Dermis microvascular lymphatic vessel endothelial cell (primary cell): Measurements from ENCODE around the gene TPST1. TPM values are rescaled to one million over a fixed set of nuclear protein-coding genes. Genes with fewer than 3 reads are reported as not detected.
A peak's percentile ranks its signal among the peaks of the same experiment; 100 is the strongest.
"Not testable (repeated sequence)": the region's sequence is repeated elsewhere in the genome, so short reads cannot be mapped to it uniquely, and the experiment has no call there.

Source experiments
- DNase-seq, 2 donors: peaks; one replicate each; pipeline versions ENCODE4 v3.0.0 to v3.0.0-alpha.2; 2010; ENCODE audit warnings: low read depth in 2 of 2
- total RNA-seq: library from RNA; depleted of rRNA; stranded (reverse); fragments of >200 nt; gene quantifications from 2 replicates; pipeline ENCODE4 v1.2.1, GENCODE V29; 2014

The TPST1 gene
- total RNA-seq, 1 donor from 2014 or later: 21.8 TPM

DNA sequence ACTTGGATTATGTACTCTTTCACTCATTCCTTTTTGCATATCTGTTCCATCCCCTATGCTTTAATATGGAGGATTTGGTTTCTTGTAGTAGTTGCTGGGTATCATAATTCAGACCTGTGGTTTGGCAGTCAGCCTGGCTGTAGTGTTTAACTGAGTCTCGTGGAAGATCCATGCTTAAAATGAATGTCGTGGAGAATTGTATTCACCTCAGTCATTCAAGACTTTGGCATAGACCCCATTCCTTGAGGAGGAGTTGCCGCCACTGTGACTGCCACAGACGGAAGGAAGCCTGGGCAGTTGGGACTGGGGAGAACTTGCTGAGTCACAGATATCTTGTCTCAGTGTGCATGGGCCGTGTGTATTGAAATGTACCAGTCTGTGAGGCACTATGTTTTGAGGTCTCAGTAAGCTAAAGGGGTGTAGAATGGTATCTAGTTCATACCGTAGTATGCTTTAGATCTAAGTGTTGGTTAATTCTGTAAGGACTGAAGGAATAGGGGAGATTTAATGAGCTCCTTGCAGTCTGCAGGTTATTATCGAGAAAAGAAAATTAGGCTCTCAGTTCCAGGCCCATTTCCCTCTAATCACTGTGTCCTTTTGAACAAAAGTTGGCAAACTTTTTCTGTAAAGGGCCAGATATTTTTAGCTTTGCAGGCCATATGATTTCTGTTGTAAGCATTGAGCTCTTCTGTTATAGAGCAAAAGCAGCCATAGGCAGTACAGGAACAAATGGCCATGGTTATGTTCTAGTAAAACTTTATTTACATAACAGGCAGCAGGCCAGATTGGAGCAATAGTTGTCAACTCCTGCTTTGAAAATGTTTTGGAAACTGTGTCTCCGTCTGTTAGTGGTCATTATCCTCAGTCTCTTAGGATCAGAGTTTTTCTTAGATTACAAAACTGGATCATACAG, 76.8 kb downstream of the TPST1 start:
- peak in 1 of 2 donors; percentile 61 for DNase-seq

GRCh38 chr7:66282591-66282935, 77.4 kb downstream of the TPST1 start:
- DNase-seq: no peak

DNA sequence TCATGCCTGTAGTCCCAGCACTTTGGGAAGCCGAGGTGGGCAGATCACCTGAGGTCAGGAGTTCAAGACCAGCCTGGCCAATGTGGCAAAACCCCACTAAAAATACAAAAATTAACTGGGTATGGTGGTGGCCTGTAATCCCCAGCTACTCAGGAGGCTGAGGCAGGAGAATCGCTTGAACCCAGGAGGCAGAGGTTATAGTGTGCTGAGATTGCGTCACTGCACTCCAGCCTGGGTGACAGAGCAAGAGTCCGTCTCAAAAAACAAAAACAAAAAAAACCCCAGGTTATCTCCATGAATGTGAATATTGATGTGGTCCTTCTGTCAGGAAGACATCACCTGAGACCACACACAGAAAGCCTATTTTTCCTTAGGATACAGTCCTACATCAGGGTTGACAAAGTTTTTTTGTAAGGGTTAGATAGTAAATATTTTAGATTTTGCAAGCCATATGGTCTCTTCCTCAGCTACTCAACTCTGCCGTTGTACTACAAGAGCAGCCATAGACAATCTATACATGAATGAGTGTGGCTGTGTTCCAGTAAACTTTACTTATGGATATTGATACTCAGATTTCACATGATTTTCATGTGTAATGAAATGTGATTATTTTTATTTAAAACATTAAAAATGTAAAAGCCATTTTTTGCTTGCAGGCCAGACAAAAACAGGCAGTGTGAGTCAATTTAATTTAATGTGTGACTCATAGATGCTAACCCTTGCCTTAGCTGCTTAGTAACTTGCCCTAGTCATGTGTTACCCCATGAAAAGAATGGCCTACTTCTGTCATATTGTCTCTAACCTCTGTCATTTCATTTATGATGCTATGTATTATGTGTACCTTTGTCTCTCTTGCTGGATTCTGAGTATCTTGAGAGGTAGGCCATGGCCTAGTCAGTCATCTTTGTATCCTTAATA, 78.1 kb downstream of the TPST1 start:
- peak; percentile 39 to 87 for DNase-seq

DNA sequence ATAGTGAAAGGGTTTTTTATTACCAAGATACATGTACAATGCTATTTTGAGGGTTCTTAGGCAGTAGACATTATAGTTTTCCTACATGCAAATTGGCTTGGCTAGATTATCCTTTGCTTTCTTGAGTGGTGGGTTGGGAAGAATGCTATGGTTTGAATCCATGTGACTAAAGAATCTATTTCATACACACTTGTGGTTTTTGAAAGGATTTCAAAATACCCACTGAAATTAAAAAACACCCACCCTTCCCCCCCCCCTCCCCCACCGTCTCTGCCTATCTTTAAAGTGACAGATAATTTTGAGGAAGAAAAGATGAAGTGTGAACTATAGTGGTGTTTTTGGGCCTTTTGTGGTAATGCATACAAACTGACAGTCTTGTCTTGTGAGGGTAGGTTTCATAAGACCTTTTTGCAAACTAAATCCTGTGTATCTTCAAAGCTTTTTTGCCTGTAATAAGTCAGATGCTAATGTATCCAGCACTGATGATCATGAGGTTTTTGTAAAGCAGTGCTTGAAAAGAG, 90.9 kb downstream of the TPST1 start:
- DNase-seq: no peak

DNA sequence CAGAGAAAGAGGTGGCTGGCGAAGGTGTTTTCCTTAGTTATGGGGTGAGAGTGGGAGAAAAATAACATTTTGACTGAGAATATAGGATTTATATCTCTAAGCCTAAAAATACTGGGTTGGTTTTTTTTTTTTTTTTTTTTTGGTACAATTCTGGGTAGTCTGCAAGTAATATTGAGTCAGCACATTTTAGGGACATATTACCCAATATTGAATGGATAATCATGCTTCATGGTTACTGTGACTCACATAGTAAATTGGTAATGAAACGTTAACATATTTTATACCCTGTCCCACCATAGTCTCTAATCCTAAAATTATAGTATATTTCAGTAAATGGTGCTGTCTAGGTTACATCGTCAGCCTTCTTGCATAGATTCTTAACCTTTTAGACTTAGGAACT, 91.4 kb downstream of the TPST1 start:
- DNase-seq: no peak

GRCh38 chr7:66297579-66297978, 92.4 kb downstream of the TPST1 start:
- no peak for DNase-seq

GRCh38 chr7:66301249-66301648, 96.1 kb downstream of the TPST1 start:
- no peak for DNase-seq

DNA sequence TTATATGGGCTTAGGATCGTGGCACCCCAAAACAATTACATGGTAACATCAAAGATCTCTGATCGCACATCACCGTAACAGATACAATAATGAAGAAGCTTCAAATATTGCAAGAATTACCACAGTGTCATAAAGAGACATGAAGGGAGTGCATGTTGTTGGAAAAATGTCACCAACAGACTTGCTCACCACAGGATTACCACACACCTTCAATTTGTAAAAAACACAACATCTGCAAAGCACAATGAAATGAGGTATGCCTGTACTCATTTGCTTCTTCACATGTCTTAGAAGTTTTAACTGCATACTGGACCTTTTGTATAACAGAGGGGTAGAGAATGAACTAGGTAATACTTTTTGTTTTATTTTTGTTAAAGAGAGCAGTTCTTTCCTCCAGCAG, 96.6 kb downstream of the TPST1 start:
- no peak for DNase-seq

DNA sequence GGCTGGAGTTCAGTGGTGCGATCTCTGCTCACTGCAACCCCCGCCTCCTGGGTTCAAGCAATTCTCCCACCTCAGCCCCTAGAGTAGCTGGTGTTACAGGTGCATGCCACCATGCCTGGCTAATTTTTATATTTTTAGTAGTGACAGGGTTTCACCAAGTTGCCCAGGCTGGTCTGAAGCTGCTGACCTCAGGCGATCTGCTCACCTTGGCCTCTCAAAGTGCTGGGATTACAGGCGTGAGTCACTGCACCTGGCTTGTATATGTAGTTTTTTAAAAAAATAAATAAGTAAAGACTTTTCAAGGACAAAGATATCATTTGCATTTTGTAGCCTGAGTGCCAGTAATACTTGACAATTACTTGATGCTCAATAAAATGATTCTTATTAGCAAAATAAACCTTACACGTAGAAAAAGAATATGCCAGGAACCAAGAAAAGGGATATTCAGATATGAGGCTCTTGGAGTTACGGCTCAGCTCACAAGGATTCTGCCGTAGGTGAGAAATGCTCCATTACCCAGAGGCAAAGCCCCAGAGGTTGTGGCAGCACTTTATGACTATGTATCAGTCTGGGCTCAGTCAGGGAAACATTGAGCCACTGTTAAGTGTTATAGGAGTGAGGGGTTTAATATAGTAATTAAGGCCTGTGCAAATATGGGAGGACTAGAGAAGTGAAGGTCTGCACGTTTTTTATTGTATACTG, 98.5 kb downstream of the TPST1 start:
- DNase-seq: no peak

GRCh38 chr7:66304536-66304935, 99.4 kb downstream of the TPST1 start:
- peak; percentile 78 to 87 for DNase-seq

- peak in 1 of 2 donors; percentile 53 for DNase-seq
These were observed 101.1 kb downstream of the TPST1 start for GRCh38 chr7:66306243-66306642.

- peak; percentile 97 to 99 for DNase-seq
These were observed 102.6 kb downstream of the TPST1 start for GRCh38 chr7:66307591-66308215.

DNA sequence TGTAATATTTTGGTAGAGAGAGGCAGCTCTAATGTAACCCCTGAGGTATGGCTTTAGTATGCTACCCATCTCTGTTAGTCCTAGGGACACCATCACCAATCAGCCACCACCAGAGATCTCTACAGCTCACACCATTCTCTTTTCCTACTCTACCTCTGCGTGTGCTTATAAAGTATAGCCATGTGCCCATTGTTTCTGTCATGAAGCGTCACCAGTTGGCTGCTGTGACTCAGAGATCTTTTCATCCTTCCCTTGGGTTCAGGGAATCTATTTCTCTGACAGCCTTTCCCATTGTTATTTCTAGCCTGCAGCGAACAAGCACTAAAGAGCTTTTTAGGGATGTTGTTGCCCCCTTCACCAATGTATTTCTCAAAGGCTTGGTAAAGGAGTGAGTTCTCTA, 103.3 kb downstream of the TPST1 start:
- DNase-seq: peak; percentile 72 to 88

- no peak for DNase-seq
These were observed 105.5 kb downstream of the TPST1 start for GRCh38 chr7:66310620-66311019.

DNA sequence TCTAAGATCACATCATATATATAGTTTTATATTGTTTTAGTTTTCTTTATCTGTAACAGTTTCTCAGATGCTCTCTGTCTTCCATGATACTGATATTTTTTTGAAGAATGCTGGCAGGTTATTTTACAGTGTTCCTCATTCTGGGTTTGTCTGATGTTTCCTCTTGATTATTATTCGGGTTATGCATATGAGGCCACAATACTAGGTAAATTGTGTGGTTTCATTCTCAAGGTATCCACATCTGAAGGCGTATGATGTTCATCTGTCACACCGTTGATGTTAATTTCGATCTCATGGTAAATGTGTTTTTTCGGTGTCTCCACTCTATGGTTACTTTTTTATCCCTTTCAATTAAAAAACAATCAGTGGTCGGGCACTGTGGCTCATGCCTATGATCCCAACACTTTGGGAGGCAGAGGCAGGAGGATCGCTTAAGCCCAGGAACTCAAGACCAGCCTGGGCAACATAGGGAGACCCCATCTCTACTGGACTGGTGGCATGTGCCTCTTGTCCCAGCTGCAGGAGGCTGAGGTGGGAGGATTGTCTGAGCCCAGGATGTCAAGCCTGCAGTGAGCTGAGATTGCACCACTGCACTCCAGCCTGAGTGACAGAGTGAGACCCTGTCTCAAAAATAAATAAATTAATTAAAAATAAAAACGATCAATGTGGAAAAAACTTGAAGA, 108.9 kb downstream of the TPST1 start:
- DNase-seq: no peak

DNA sequence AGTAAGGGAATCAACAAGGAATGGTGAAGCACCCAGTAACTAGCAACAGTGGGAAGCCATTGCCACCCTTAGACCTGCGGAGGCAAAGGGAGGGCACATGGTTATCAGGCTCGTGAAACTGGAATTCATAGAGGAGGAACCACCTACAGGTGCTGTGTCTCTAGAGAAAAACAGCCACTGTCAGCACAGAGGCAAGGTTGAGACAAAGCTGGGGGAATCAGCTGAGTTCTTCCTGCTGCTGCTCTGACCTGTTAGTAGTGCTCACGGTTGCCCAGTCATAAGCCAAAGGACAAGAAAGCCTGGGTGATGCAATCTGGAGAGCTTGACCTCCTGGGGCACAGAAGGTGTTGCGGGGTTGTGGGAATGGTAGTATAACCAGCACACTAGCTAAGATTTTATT, 110.1 kb downstream of the TPST1 start:
- DNase-seq: no peak

- DNase-seq: no peak
These were observed 114.4 kb downstream of the TPST1 start for GRCh38 chr7:66319407-66319979.

DNA sequence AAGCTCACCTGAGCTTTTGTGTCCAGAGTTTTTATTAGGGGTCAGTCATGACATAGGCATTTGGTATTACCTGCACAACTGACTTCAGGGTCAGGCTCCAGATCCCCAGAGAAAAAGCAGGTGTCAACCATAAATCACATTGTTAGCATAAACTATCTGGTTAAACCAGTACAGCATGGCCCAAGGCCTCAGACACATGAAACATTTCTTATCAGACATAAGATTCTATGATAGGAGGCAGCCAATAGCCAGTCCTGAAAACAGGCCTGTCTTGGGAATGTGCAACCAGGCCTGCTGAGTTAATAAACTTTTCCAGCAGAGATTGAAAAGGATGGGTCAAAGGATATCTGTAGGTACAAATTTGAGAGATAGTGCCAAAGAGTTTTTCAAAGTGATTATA, 116.1 kb downstream of the TPST1 start:
- no peak for DNase-seq

GRCh38 chr7:66323114-66323796, 118.1 kb downstream of the TPST1 start:
- no peak for DNase-seq

DNA sequence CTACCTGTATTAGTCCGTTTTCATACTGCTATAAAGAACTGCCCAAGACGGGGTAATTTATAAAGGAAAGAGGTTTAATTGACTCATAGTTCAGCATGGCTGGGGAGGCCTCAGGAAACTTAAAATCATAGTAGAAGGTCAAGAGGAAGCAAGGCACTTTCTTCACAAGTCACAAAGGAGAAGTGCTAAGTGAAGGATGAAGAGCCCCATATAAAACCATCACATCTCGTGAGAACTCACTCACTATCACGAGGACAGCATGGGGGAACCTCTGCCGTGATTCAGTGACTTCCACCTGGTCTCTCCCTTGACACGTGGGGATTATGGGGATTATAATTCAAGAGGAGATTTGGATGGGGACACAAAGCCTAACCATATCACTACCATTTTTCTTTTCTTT, 119.9 kb downstream of the TPST1 start:
- DNase-seq: not testable (repeated sequence)
